HG02943 (cell line): ENCODE measurements around the gene RNH1.
"Not testable (repeated sequence)": the region's sequence is repeated elsewhere in the genome, so short reads cannot be mapped to it uniquely, and the experiment has no call there.

Source experiments
- ATAC-seq: cut with Tn5 transposase; IDR thresholded peaks from one replicate; pipeline ENCODE4 v1.9.1; 2021; ENCODE audit warnings: mild to moderate bottlenecking, low read depth, moderate library complexity; ENCODE audit not compliant: unreplicated experiment

Gene RNH1

GRCh38 chr11:484616-485015, 22.4 kb downstream of the RNH1 start:
- no peak for ATAC-seq

- no peak for ATAC-seq
Measured at GRCh38 chr11:479311-479710, 27.7 kb downstream of the RNH1 start.

GRCh38 chr11:477052-477715, 29.9 kb downstream of the RNH1 start:
- no peak for ATAC-seq

- no peak for ATAC-seq
Measured at GRCh38 chr11:476416-476815, 30.6 kb downstream of the RNH1 start.

GRCh38 chr11:475941-476340, 31.1 kb downstream of the RNH1 start:
- no peak for ATAC-seq

- ATAC-seq = no peak
Measured at GRCh38 chr11:474914-475506, 32.0 kb downstream of the RNH1 start.

- ATAC-seq = no peak
Measured at GRCh38 chr11:473962-474785, 32.9 kb downstream of the RNH1 start.

GRCh38 chr11:473415-473814, 33.6 kb downstream of the RNH1 start:
- ATAC-seq = no peak

- ATAC-seq = no peak
Measured at GRCh38 chr11:472816-473215, 34.2 kb downstream of the RNH1 start.

GRCh38 chr11:472272-472671, 34.8 kb downstream of the RNH1 start:
- no peak for ATAC-seq

- no peak for ATAC-seq
Measured at GRCh38 chr11:471468-472145, 35.4 kb downstream of the RNH1 start.

GRCh38 chr11:469684-470560, 37.1 kb downstream of the RNH1 start:
- no peak for ATAC-seq

- ATAC-seq = not testable (repeated sequence)
Measured at GRCh38 chr11:469026-469683, 37.9 kb downstream of the RNH1 start.

GRCh38 chr11:468493-468892, 38.5 kb downstream of the RNH1 start:
- ATAC-seq = no peak

- no peak for ATAC-seq
Measured at GRCh38 chr11:468036-468435, 39.0 kb downstream of the RNH1 start.

GRCh38 chr11:465896-466530, 41.0 kb downstream of the RNH1 start:
- ATAC-seq = no peak

GRCh38 chr11:464316-464715, 42.7 kb downstream of the RNH1 start:
- no peak for ATAC-seq

- no peak for ATAC-seq
Measured at GRCh38 chr11:462107-462890, 44.7 kb downstream of the RNH1 start.
